Measurements from ENCODE around the gene GLS2. TPM values are rescaled to one million over a fixed set of nuclear protein-coding genes. Genes with fewer than 3 reads are reported as not detected.

Gene GLS2
- total and polyA plus RNA-seq, 10 of the 15 experiments (the other 5 are each of a cell fraction or from before 2014, with no cell fraction given), result 0.64 to 6.4 (median 3.3) TPM

- H4K20me1 ChIP-seq (ENCODE audit: control insufficient read depth, insufficient read depth), result no peaks in the 10 kb centered on the region
- WGBS (ENCODE audit: insufficient coverage, insufficient replicate concordance, low lambda C conversion rate, missing lambda C conversion rate), result 95% methylated on average over 1 of the region's 1 CpG
- RAD21 ChIA-PET (ENCODE audit: unreplicated experiment), result no interaction called here
- no peak overlapping the region for H2AFZ ChIP-seq (ENCODE audit: control insufficient read depth, low read depth, low read length)
- FAIRE-seq (no peak), DNase-seq (ENCODE audit: low read depth, low spot score) (no peak), ATAC-seq (no peak)
- CTCF ChIA-PET, result interaction anchor here (1.3 to 3.6 kb wide), 4 partner anchors 10 to 116 kb away, joined by 4 to 18 read pairs (median 10); no protein-coding TSS in a partner anchor
- no peaks in the 10 kb centered on the region; a peak in 1 of 4 replicates for H3K27me3 ChIP-seq (replicated peaks in 1 of 2; ENCODE audit: control insufficient read depth in 2 of 2, insufficient read depth in 2 of 2, low read length in 1 of 2)
- in situ Hi-C loops (cut with MboI) (loop anchor here (5.0 kb wide), 1 partner anchor 72 kb away; no protein-coding TSS in a partner anchor), intact Hi-C loops (cut with micrococcal nuclease; ENCODE audit: unreplicated experiment) (no loop called here)
- H3K27ac ChIP-seq (ENCODE audit: control insufficient read depth, insufficient read depth), result no peak overlapping the region
- H3K9ac ChIP-seq (ENCODE audit: control insufficient read depth, insufficient read depth, low read length), result no peak overlapping the region
- no peaks in the 10 kb centered on the region for H3K9me3 ChIP-seq (replicated peaks; ENCODE audit: control insufficient read depth, insufficient read depth, low read length)
- H3K79me2 ChIP-seq (ENCODE audit: control insufficient read depth, insufficient read depth, low read length), result no peaks in the 10 kb centered on the region
- no peak for TF ChIP-seq NR2C1 (IDR thresholded peaks at IDR 0.05)
- H3K4me1 ChIP-seq (ENCODE audit: control insufficient read depth, insufficient read depth, low read length), result peaks cover 4% of the 10 kb centered on the region; the same call in 1 of the 2 replicates
- SMC1A ChIA-PET (ENCODE audit: uncharacterized antibody, unreplicated experiment), result interaction anchor here (0.7 to 2.7 kb wide), 4 partner anchors 9 to 109 kb away, joined by 3 to 8 read pairs (median 5); no protein-coding TSS in a partner anchor
- H3K36me3 ChIP-seq (ENCODE audit: control insufficient read depth in 2 of 2, insufficient read depth in 2 of 2, low read length in 1 of 2), result no peaks in the 10 kb centered on the region
- H3K4me3 ChIP-seq, result no peak overlapping the region
- POLR2A ChIA-PET, result interaction anchor here (0.7 to 0.8 kb wide), 2 partner anchors 46 to 121 kb away, joined by 3 to 4 read pairs; no protein-coding TSS in a partner anchor
- no TSS peak for BruUV-seq (replicated peaks)
- H3K4me2 ChIP-seq (ENCODE audit: control insufficient read depth, insufficient read depth), result no peak overlapping the region
Measured at GRCh38 chr12:56520506-56520905, 32.5 kb upstream of the GLS2 start.

- intact Hi-C loops (cut with micrococcal nuclease; ENCODE audit: unreplicated experiment) (no loop called here), in situ Hi-C loops (cut with MboI) (loop anchor here (5.0 kb wide), 1 partner anchor 72 kb away; no protein-coding TSS in a partner anchor)
- ChIA-PET CTCF (interaction anchor here (1.3 to 2.1 kb wide), 3 partner anchors 10 to 70 kb away, joined by 4 to 17 read pairs (median 4); no protein-coding TSS in a partner anchor), RAD21 (ENCODE audit: unreplicated experiment) (no interaction called here), POLR2A (interaction anchor here (0.7 kb wide), 1 partner anchor 121 kb away, joined by 3 read pairs; no protein-coding TSS in a partner anchor), SMC1A (ENCODE audit: uncharacterized antibody, unreplicated experiment) (no interaction called here)
- Histone ChIP-seq H4K20me1 (ENCODE audit: control insufficient read depth, insufficient read depth) (no peaks in the 10 kb centered on the region), H3K4me1 (ENCODE audit: control insufficient read depth, insufficient read depth, low read length) (peaks cover 4% of the 10 kb centered on the region; the same call in 1 of the 2 replicates), H3K36me3 (ENCODE audit: control insufficient read depth in 2 of 2, insufficient read depth in 2 of 2, low read length in 1 of 2) (no peaks in the 10 kb centered on the region), H3K9me3 (replicated peaks; ENCODE audit: control insufficient read depth, insufficient read depth, low read length) (no peaks in the 10 kb centered on the region), H3K9ac (ENCODE audit: control insufficient read depth, insufficient read depth, low read length) (no peak overlapping the region), H3K4me3 (no peak overlapping the region), H3K27ac (ENCODE audit: control insufficient read depth, insufficient read depth) (no peak overlapping the region), H2AFZ (ENCODE audit: control insufficient read depth, low read depth, low read length) (no peak overlapping the region), H3K27me3 (replicated peaks in 1 of 2; ENCODE audit: control insufficient read depth in 2 of 2, insufficient read depth in 2 of 2, low read length in 1 of 2) (no peaks in the 10 kb centered on the region; a peak in 1 of 4 replicates), H3K4me2 (ENCODE audit: control insufficient read depth, insufficient read depth) (no peak overlapping the region), H3K79me2 (ENCODE audit: control insufficient read depth, insufficient read depth, low read length) (no peaks in the 10 kb centered on the region)
- FAIRE-seq, result no peak
- BruUV-seq (replicated peaks), result no TSS peak
- 98% methylated on average over 3 of the region's 3 CpGs for WGBS (ENCODE audit: insufficient coverage, insufficient replicate concordance, low lambda C conversion rate, missing lambda C conversion rate)
- ATAC-seq, result no peak
- no peak for DNase-seq (ENCODE audit: low read depth, low spot score)
- no peak for TF ChIP-seq ZBTB4 (CRISPR knock-in tag; IDR thresholded peaks at IDR 0.05)
- TF ChIP-seq TARDBP (IDR thresholded peaks at IDR 0.05; ENCODE audit: borderline replicate concordance), result no peak
- TF ChIP-seq MEF2A (IDR thresholded peaks at IDR 0.05; ENCODE audit: insufficient read depth, low read depth, low read length), result no peak
- no peak for TF ChIP-seq ZNF622 (IDR thresholded peaks at IDR 0.05)
- no peak for TF ChIP-seq SUPT20H (IDR thresholded peaks at IDR 0.05; ENCODE audit: borderline replicate concordance, control insufficient read depth, low read depth, low read length)
- TF ChIP-seq E2F8 (IDR thresholded peaks at IDR 0.05; ENCODE audit: low read depth, partially characterized antibody), result no peak
- no peak for TF ChIP-seq ZNF217 (IDR thresholded peaks at IDR 0.05)
- TF ChIP-seq PAX8 (IDR thresholded peaks at IDR 0.05), result no peak
Measured at GRCh38 chr12:56520048-56520447, 32.1 kb upstream of the GLS2 start.

Measured in GM12878 (cell line).